ENCODE data around the gene SIRT3. TPM values are rescaled to one million over a fixed set of nuclear protein-coding genes. Genes with fewer than 3 reads are reported as not detected.

SIRT3 gene
- total RNA-seq, 1 donor from 2014 or later, result 39.7 TPM

- DNase-seq (ENCODE audit: missing footprints) (no peak), ATAC-seq (peak; percentile 0)
- intact Hi-C loops (cut with DNase I), result loop anchor here (1.0 kb wide), 1 partner anchor 24 kb away; no protein-coding TSS in a partner anchor
These were observed 27.3 kb downstream of the SIRT3 start for GRCh38 chr11:208917-209260.

GRCh38 chr11:208181-208916 lies 27.8 kb downstream of the SIRT3 start:
- ATAC-seq (peak; percentile 78), DNase-seq (ENCODE audit: missing footprints) (peak; percentile 93)
- intact Hi-C loops (cut with DNase I), result loop anchor here (1.0 kb wide), 1 partner anchor 25 kb away; no protein-coding TSS in a partner anchor

- ATAC-seq, result no peak
- intact Hi-C loops (cut with DNase I), result loop anchor here (1.0 kb wide), 2 partner anchors 25 to 28 kb away; partner anchors contain the start of genes PSMD13 and SIRT3
- no peak for DNase-seq (ENCODE audit: missing footprints)
These were observed 28.3 kb downstream of the SIRT3 start for GRCh38 chr11:207863-208180.

- DNase-seq (ENCODE audit: missing footprints) (peak; percentile 98), ATAC-seq (peak; percentile 92)
- intact Hi-C loops (cut with DNase I), result loop anchor here (1.0 kb wide), 1 partner anchor 29 kb away; the partner anchor contains the start of genes PSMD13 and SIRT3
These were observed 28.8 kb downstream of the SIRT3 start, which contains the start of the genes BET1L and RIC8A for GRCh38 chr11:207208-207862. Gene BET1L (minus strand): TSS chr11:207399. CDS start chr11:207321, 78 bp downstream. Gene RIC8A (plus strand): TSS chr11:207708. CDS start chr11:208855, 1,147 bp downstream.

- ATAC-seq (no peak), DNase-seq (ENCODE audit: missing footprints) (no peak)
- intact Hi-C loops (cut with DNase I), result loop anchor here (1.0 kb wide), 1 partner anchor 30 kb away; the partner anchor contains the start of genes PSMD13 and SIRT3
These were observed 29.5 kb downstream of the SIRT3 start for GRCh38 chr11:206526-207207.

GRCh38 chr11:206002-206384 lies 30.1 kb downstream of the SIRT3 start:
- no peak for DNase-seq (ENCODE audit: missing footprints)
- ATAC-seq, result no peak
- intact Hi-C loops (cut with DNase I), result no loop called here

DNA sequence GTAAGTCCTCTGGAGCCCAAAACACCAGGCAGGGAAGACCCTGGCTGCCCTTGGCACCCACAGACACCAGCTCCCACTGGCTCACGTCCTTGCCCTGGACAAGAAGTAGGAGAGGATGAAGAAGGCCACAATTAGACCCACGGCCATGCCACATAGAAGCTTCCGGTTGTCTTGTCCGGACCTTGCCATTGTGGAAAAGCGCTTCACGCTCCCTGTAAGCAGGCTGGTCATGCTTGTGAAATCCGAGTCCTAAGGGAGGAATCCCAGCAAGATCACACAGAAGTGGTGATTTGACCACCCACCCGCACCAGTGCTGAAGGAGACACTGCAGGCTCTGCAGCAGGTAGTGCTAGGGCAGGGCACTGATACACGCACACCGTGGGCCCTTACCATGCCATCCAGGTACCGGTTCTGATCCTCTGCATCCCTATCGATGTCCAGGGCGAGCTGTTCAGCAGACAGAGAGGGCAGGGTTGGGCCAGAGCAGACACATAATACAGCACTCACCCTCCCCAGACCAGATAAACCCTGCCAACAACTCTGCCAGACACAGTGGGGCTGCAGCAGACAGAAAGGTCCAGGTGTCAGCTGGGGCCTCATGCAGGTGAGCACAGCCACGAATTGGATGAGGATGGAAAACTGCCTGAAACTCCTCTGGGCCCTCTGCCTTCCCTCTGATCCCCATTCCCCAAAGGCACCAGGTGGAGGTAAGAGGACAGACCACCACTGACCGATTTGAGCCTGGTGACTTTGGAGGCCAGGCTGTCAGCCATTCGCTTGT lies 30.7 kb downstream of the SIRT3 start:
- intact Hi-C loops (cut with DNase I), result no loop called here
- no peak for DNase-seq (ENCODE audit: missing footprints)
- no peak for ATAC-seq

GRCh38 chr11:204587-205109 lies 31.5 kb downstream of the SIRT3 start:
- no peak for ATAC-seq
- DNase-seq (ENCODE audit: missing footprints), result no peak
- intact Hi-C loops (cut with DNase I), result no loop called here

- intact Hi-C loops (cut with DNase I), result no loop called here
- ATAC-seq (no peak), DNase-seq (ENCODE audit: missing footprints) (no peak)
These were observed 32.1 kb downstream of the SIRT3 start for GRCh38 chr11:203945-204586.

GRCh38 chr11:203056-203944 lies 32.8 kb downstream of the SIRT3 start:
- ATAC-seq (no peak), DNase-seq (ENCODE audit: missing footprints) (no peak)
- intact Hi-C loops (cut with DNase I), result no loop called here

DNA sequence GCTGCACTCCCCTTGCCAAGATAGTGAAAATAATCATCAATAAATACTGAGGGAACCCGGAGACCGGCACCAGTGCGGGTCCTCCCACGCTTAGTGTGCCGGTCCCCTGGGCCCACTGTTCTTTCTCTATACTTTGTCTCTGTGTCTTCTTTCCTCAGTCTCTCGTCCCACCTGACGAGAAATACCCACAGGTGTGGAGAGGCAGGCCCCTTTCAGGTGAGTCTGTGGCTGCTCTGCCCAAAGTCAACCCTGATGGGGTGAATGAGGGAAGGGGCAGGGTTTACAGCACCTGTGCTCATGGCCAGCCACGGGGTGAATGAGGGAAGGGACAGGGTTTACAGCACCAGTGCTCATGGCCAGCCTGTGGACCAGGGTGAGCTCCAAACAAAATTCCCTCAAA lies 33.7 kb downstream of the SIRT3 start:
- DNase-seq (ENCODE audit: missing footprints) (no peak), ATAC-seq (no peak)
- intact Hi-C loops (cut with DNase I), result no loop called here

DNA sequence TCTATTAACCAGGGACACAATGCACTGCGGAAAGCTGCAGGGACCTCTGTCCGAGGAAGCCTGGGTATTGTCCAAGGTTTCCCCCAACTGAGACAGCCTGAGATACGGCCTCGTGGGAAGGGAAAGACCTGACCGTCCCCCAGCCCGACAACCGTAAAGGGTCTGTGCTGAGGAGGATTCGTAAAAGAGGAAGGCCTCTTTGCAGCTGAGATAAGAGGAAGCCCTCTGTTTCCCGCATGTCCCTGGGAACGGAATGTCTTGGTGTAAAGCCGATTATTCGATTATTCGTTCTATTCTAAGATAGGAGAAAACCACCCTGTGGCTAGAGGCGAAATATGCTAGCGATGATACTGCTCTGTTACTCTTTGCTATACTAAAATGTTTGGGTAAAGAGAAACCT lies 34.2 kb downstream of the SIRT3 start:
- ATAC-seq (no peak), DNase-seq (ENCODE audit: missing footprints) (no peak)
- intact Hi-C loops (cut with DNase I), result no loop called here

DNA sequence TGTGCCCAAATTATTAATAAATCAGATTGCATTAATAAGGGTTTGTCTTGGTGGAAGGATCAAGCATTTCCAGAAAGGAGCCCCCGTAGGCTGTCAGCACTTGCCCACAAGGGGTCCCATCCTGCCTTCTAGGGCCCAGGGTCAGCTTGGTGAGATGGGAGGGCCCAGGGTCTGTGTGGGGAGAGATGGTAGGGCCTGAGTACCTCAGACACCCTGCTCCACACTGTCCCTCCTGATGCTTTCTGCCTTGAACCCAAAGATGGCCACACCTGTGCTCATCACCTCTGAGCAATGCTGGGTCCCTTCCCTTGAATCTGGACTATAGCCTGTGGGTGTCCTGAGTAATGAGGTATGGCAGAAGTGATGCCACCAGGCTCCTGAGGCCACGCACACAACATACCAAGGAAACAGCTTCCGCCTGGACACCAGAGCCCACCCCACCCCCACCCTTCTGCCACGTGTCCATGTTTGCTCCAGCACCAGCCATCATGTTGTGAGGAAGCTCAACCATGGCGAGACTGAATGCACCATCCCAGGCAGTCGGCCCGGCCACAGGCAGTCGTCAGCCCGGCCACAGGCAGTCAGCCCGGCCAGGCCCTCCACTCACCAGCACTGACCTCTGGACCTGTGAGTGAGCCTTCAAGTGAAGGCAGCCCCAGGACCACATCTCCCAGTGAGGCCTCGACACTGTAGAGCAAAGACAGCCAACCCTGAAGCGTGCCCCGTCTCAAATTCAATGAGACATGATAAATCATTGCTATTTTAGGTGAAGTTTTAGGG lies 35.7 kb downstream of the SIRT3 start:
- DNase-seq (ENCODE audit: missing footprints), result no peak
- intact Hi-C loops (cut with DNase I), result no loop called here

DNA sequence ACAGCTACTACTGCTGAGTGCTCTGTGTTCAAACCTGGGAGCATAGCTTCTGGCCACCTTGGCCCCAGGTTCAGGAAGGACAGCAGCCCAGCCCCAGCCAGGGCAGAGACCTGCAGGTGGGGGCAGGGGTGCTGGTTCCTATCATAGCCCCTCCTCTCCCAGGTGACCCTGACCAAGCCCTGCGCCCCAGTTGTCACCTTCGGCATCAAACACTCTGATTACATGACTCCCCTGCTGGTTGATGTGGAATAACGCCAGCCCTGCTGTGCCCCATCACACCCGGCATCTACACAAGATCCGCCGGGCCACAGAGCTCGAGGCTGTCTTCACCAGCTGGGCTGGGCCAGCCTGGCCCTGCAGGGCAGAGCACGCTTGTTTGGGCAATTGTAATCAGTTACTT lies 36.4 kb downstream of the SIRT3 start:
- no peak for DNase-seq (ENCODE audit: missing footprints)
- intact Hi-C loops (cut with DNase I), result no loop called here
- no peak for ATAC-seq

More for the DNA sequence above, 35.7 kb downstream of the SIRT3 start:
- ATAC-seq, result no peak

- intact Hi-C loops (cut with DNase I), result no loop called here
- ATAC-seq (no peak), DNase-seq (ENCODE audit: missing footprints) (no peak)
These were observed 37.0 kb downstream of the SIRT3 start for GRCh38 chr11:199004-199581.

GRCh38 chr11:198236-198806 lies 37.8 kb downstream of the SIRT3 start:
- intact Hi-C loops (cut with DNase I), result no loop called here
- no peak for DNase-seq (ENCODE audit: missing footprints)
- no peak for ATAC-seq
